K562 (cell line): ENCODE measurements around the gene FUNDC2.

Source experiments
- EP300 ChIP-seq: IDR thresholded peaks from 2 replicates; pipeline ENCODE4 v1.6.1; 2012; ENCODE audit warnings: low read length, improper control_type of control experiment
- GABPA ChIP-seq: fragments of 200-800 bp; sonication (Bioruptor generic); conservative IDR thresholded peaks from 2 replicates; pipeline ENCODE4 v1.6.1; 2016; ENCODE audit warnings: low read depth, missing genetic modification characterization, missing compliant biosample characterization
- HBP1 ChIP-seq: fragments of 450-650 bp; formaldehyde crosslinking; IDR thresholded peaks from 2 replicates; pipeline ENCODE4 v1.4.0; 2022; ENCODE audit warnings: missing genetic modification characterization
- SMC3 ChIP-seq: conservative IDR thresholded peaks from 2 replicates; pipeline ENCODE4 v1.6.1; 2011; ENCODE audit warnings: low read depth, low read length, improper control_type of control experiment; ENCODE audit not compliant: insufficient read depth
- ZBTB17 ChIP-seq: fragments of 450-650 bp; formaldehyde crosslinking; IDR thresholded peaks from 2 replicates; pipeline ENCODE4 v1.4.0; 2020; ENCODE audit warnings: mild to moderate bottlenecking
- ZNF140 ChIP-seq: fragments of 250-450 bp; sonication (Bioruptor Pico); IDR thresholded peaks from 2 replicates; pipeline ENCODE4 v1.8.0; 2021; ENCODE audit warnings: moderate library complexity, mild to moderate bottlenecking, inconsistent platforms

DNA sequence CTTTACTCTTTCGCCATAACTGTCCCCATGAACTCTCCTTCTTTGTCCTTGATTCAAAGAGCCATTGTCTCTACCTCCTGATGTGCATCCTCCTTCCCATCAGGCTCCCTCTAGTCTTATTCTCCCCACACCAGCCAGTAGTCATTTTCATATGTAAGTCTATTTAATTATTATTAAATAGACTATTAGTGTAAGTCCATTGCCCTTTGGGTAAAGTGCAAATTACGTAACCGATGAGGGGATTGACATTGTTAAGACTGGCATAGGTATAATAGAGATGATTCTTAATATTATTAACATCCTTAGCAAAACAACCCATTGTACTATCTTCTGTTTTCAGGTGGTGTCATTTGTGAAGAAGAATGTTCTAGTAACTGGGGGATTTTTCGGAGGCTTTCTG is 27.6 kb downstream of the FUNDC2 start:
- no peak for TF ChIP-seq HBP1
- TF ChIP-seq EP300: no peak
- no peak for TF ChIP-seq ZBTB17 (CRISPR knock-in tag)
- TF ChIP-seq ZNF140 (CRISPR knock-in tag): no peak
- TF ChIP-seq GABPA (tag): no peak
- TF ChIP-seq SMC3: no peak
